Naive thymus-derived CD8-positive, alpha-beta T cell (primary cell): ENCODE results near the gene FBXL5. TPM values are rescaled to one million over a fixed set of nuclear protein-coding genes. Genes with fewer than 3 reads are reported as not detected.
"Not testable (repeated sequence)": the region's sequence is repeated elsewhere in the genome, so short reads cannot be mapped to it uniquely, and the experiment has no call there.

ENCODE experiments used
- ATAC-seq, 2 donors: fragments of 150-1000 bp; cut with Tn5 transposase in 1 of 2; sonication (Bioruptor Pico), chemical (Tn5 transposase) in 1 of 2; 1 replicate in 1 of 2; 2 replicates in 1 of 2; pipeline ENCODE4 v1.10.0; 2021; ENCODE audit warnings: mild to moderate bottlenecking in 2 of 2, moderate library complexity in 2 of 2
- POLR2A ChIA-PET: fragments of 350-600 bp; sonication (Branson Sonifier 250); formaldehyde crosslinking; loops from one replicate; lab custom pipeline; 2021; ENCODE audit warnings: antibody characterized with exemption; lab: Charles Lee
- DNase-seq, 10 donors: peaks; one replicate each; pipeline versions ENCODE4 v3.0.0 to v3.0.0-alpha.2; 2020 to 2022
- H3K27ac Mint-ChIP-seq, 10 donors: one replicate each; pipeline ENCODE4 v1.8.0; 2020 to 2022; ENCODE audit warnings: mild to moderate bottlenecking in 10 of 10, mixed read lengths in 10 of 10, moderate library complexity in 4 of 10, inconsistent platforms in 1 of 10
- H3K27me3 Mint-ChIP-seq, 5 donors: one replicate each; pipeline ENCODE4 v1.8.0; 2021 to 2022; ENCODE audit warnings: mixed read lengths in 5 of 5
- H3K36me3 Mint-ChIP-seq, 3 donors: one replicate each; pipeline ENCODE4 v1.8.0; 2020 to 2022; ENCODE audit warnings: mixed read lengths in 3 of 3, mild to moderate bottlenecking in 2 of 3, inconsistent platforms in 1 of 3
- H3K4me1 Mint-ChIP-seq, 4 donors: one replicate each; pipeline ENCODE4 v1.8.0; 2021 to 2022; ENCODE audit warnings: mixed read lengths in 4 of 4
- H3K4me3 Mint-ChIP-seq, 10 donors: one replicate each; pipeline ENCODE4 v1.8.0; 2020 to 2022; ENCODE audit warnings: mild to moderate bottlenecking in 10 of 10, mixed read lengths in 10 of 10, moderate library complexity in 6 of 10, inconsistent platforms in 1 of 10
- H3K9me3 Mint-ChIP-seq, 9 donors: one replicate each; pipeline ENCODE4 v1.8.0; 2020 to 2022; ENCODE audit warnings: mixed read lengths in 9 of 9, mild to moderate bottlenecking in 3 of 9, inconsistent platforms in 1 of 9, moderate library complexity in 1 of 9
- polyA plus RNA-seq, 3 donors: library from polyadenylated mRNA; unstranded; fragments of 300-500 nt; fragmentation: Illumina TruSeq; gene quantifications; one replicate each; pipeline ENCODE4 v1.2.3, GENCODE V29; 2021
- total RNA-seq, 8 experiments: library from RNA in 2 of 8; stranded (reverse) in 2 of 8; gene quantifications; one replicate each; pipeline ENCODE4 v1.2.3 and lab custom pipeline; 2021 to 2026

The FBXL5 gene
- total and polyA plus RNA-seq, 5 experiments from 2014 or later: 65.7 to 113 (median 96.1) TPM

DNA sequence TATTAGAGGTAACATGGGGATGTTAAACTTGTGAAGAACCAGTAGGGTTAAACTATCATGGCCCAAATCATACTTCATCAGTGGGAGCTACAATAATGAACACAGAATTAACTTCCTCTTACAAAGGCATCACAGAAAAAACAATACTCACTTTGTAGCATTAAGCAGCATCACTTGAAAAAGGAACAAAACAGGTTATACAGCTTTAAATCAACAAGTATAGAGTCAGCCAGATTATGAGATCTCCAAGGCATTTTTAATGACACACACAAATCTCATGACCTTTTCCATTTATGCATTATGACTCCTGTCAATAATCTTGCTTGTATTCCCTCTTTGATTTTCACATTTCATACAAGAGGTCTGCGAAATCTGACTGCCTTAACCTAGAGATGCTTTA lies 18.3 kb downstream of the FBXL5 start:
- Mint-ChIP-seq H3K9me3 (peaks cover 0 to 3% (median 0%) of the 10 kb centered on the region in 9 donors), H3K36me3 (peaks cover 0 to 86% (median 36%) of the 10 kb centered on the region in 3 donors), H3K4me1 (peaks cover 2 to 14% (median 12%) of the 10 kb centered on the region in 4 donors), H3K27ac (peak overlapping the region in 3 of 10 donors; percentile 7 to 75 (median 9)), H3K4me3 (no peak overlapping the region), H3K27me3 (no peaks in the 10 kb centered on the region)
- no peak for DNase-seq
- no peak for ATAC-seq
- POLR2A ChIA-PET: no interaction called here

DNA sequence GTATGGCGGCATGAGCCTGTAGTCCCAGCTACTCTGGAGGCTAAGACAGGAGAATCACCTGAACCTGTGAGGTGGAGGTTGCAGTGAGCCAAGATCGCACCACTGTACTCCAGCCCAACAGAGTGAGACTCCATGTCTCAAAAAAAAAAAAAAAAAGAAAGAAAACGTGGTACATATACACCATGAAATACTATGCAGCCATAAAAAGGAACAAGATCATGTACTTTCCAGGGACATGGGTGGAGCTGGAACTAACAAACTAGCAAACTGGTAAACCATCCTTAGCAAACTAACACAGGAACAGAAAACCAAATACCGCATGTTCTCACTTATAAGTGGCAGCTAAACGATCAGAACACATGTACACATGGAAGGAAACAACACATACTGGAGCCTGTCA lies 37.8 kb downstream of the FBXL5 start:
- peak overlapping the region in 1 of 10 donors; percentile 44 for H3K27ac Mint-ChIP-seq
- peaks cover 17 to 50% (median 37%) of the 10 kb centered on the region in 4 donors for H3K4me1 Mint-ChIP-seq
- POLR2A ChIA-PET, H3K4me3 Mint-ChIP-seq, DNase-seq, ATAC-seq, H3K27me3 Mint-ChIP-seq: not testable (repeated sequence)
- peaks cover 41 to 74% (median 67%) of the 10 kb centered on the region in 3 donors for H3K36me3 Mint-ChIP-seq
- peaks cover 6 to 41% (median 16%) of the 10 kb centered on the region in 9 donors for H3K9me3 Mint-ChIP-seq

DNA sequence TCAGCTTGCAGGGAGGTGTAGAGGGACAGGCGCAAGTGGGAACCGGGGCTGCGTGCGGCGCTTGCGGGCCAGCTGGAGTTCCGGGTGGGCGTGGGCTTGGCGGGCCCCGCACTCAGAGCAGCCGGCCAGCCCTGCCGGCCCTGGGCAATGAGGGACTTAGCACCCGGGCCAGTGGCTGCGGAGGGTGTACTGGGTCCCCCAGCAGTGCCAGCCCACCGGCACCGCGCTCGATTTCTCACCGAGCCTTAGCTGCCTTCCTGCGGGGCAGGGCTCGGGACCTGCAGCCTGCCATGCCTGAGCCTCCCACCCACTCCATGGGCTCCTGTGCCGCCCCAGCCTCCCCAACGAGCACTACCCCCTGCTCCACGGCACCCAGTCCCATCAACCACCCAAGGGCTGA lies 40.3 kb downstream of the FBXL5 start:
- H3K4me3 Mint-ChIP-seq, DNase-seq, H3K27me3 Mint-ChIP-seq, H3K27ac Mint-ChIP-seq, POLR2A ChIA-PET, ATAC-seq: not testable (repeated sequence)
- peaks cover 19 to 43% (median 36%) of the 10 kb centered on the region in 4 donors for H3K4me1 Mint-ChIP-seq
- peaks cover 20 to 76% (median 46%) of the 10 kb centered on the region in 3 donors for H3K36me3 Mint-ChIP-seq
- H3K9me3 Mint-ChIP-seq: peaks cover 2 to 20% (median 10%) of the 10 kb centered on the region in 9 donors

DNA sequence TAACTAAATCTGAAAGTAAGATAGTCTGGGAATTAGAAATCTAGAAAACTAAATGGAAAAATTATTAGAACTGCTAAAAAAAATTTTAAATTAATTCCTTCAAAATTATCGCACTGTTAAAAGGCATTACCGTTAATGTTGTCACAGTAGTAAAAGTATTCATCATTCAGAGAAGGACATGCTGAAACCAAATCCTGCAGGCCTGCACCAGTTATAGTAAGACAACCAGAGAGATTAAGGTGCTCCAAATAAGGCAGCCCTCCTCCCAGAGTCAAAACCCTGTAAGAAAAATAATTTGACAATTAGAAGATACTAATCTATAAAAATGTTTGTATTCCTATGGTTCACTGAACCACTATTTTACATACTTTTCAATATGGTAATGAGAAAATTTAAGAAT lies 43.0 kb downstream of the FBXL5 start:
- Mint-ChIP-seq H3K9me3 (peaks cover 0 to 6% (median 0%) of the 10 kb centered on the region in 9 donors), H3K27me3 (no peaks in the 10 kb centered on the region), H3K36me3 (peaks cover 6 to 66% (median 29%) of the 10 kb centered on the region in 3 donors), H3K4me1 (peaks cover 15 to 38% (median 31%) of the 10 kb centered on the region in 4 donors), H3K27ac (no peak overlapping the region), H3K4me3 (no peak overlapping the region)
- DNase-seq: no peak
- POLR2A ChIA-PET: no interaction called here
- ATAC-seq: no peak

DNA sequence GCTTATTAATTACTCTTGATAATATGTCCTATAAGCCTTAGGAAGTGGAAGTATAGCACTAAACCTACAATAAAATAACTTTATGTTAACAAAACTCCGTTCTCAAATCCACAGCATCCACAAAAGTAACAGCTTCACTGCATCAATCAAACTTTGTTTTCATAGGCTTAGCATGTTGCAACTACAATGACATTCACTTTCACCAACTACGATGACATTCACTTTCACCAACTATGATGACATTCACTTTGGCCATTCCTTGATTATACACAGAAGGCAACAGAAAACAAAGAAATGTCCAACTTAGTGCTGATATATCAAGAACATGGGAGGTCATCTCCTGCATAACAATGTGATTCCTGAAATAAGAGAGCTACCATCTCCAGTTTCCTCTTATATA lies 44.3 kb downstream of the FBXL5 start:
- Mint-ChIP-seq H3K27me3 (no peaks in the 10 kb centered on the region), H3K36me3 (peaks cover 0 to 62% (median 23%) of the 10 kb centered on the region in 3 donors), H3K27ac (no peak overlapping the region), H3K4me3 (no peak overlapping the region), H3K4me1 (peaks cover 10 to 27% (median 23%) of the 10 kb centered on the region in 4 donors), H3K9me3 (peaks cover 0 to 4% (median 0%) of the 10 kb centered on the region in 9 donors)
- DNase-seq (no peak), ATAC-seq (no peak)
- POLR2A ChIA-PET: no interaction called here

DNA sequence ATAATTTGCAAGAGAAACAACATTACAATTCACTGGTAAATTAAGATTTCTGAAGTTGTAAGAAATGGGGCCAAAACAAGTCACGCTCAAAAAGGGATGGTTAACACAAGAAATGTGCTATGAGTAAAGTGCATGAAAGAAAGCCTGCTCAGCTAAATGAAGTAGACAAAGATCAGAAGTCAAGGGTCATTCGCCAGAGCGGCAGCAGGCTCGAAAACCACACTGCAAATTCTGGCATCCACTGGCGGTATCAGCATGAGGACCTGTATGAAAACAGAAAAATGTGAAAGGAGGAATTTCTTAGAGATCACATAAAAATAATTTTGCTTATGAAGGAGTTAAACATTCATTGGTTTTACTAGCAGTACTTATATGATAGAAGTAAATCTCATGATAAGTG lies 49.6 kb downstream of the FBXL5 start:
- Mint-ChIP-seq H3K27ac (peak overlapping the region in 1 of 10 donors; percentile 57), H3K9me3 (peaks cover 0 to 4% (median 0%) of the 10 kb centered on the region in 9 donors), H3K4me3 (no peak overlapping the region), H3K36me3 (peaks cover 20 to 72% (median 39%) of the 10 kb centered on the region in 3 donors), H3K4me1 (peaks cover 0 to 11% (median 5%) of the 10 kb centered on the region in 4 donors), H3K27me3 (no peaks in the 10 kb centered on the region)
- ATAC-seq (no peak), DNase-seq (no peak)
- POLR2A ChIA-PET: no interaction called here

DNA sequence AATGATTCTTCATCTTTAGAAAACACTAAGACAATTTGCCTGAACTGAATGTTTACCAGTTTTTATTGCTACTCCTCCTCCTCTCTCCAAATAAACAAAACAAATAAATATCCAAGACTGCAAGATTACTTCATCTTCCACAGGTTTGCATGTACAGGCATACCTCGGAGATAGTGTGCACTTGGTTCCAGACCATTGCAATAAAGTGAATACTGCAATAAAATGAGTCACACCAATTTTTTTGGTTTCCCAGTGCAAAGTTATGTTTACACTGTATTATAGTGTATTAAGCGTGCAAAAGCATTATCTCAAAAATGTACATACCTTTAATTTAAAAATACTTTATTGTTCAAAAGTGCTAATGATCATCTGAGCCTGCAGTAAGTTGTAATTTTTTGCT lies 53.3 kb downstream of the FBXL5 start:
- no peaks in the 10 kb centered on the region for H3K27me3 Mint-ChIP-seq
- H3K27ac Mint-ChIP-seq: peak overlapping the region in 1 of 10 donors; percentile 43
- peaks cover 0 to 4% (median 0%) of the 10 kb centered on the region in 9 donors for H3K9me3 Mint-ChIP-seq
- POLR2A ChIA-PET: no interaction called here
- ATAC-seq (no peak), DNase-seq (no peak)
- peaks cover 20 to 58% (median 39%) of the 10 kb centered on the region in 3 donors for H3K36me3 Mint-ChIP-seq
- H3K4me3 Mint-ChIP-seq: no peak overlapping the region
- peaks cover 0 to 3% (median 0%) of the 10 kb centered on the region in 4 donors for H3K4me1 Mint-ChIP-seq

DNA sequence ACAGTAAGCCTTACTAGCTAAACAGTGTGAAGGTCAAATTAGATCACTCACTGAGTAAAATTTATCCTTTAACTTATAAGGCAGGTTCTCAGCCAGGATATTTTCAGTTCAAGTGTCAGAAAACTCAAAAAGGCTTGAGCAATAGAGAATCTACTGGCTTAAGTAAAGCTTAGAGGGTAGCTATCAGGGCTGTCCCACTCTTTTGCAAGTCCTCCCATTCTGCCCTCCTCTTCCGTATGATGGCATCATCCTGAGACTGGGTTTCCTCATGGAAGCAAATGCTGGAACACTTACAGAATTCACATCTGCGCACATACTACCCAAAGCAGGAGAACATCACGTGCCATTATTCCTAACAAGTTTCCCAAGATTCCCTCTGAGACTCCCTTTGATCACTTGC lies 55.0 kb downstream of the FBXL5 start:
- H3K4me3 Mint-ChIP-seq: no peak overlapping the region
- H3K9me3 Mint-ChIP-seq: peaks cover 0 to 4% (median 0%) of the 10 kb centered on the region in 9 donors
- POLR2A ChIA-PET: no interaction called here
- H3K4me1 Mint-ChIP-seq: peaks cover 0 to 3% (median 0%) of the 10 kb centered on the region in 4 donors
- no peaks in the 10 kb centered on the region for H3K27me3 Mint-ChIP-seq
- H3K36me3 Mint-ChIP-seq: peaks cover 13 to 49% (median 34%) of the 10 kb centered on the region in 3 donors
- DNase-seq (no peak), ATAC-seq (no peak)
- no peak overlapping the region for H3K27ac Mint-ChIP-seq

DNA sequence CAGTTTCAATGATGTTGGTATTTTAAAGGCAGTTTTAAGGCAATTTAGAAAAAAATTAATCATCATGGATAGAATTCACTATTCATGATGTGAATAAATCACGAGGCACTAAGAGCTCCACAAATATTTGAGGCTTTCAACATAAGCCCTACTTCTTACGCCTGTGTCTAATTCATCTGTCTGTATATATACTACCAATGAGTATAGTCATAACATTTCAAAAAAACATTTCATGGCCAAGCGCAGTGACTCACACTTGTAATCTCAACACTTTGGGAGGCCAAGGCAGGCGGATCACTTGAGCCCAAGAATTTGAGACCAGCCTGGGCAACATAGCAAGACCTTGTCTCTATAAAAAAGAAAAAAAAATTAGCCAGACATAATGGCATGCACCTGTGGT lies 56.5 kb downstream of the FBXL5 start:
- ATAC-seq: no peak
- Mint-ChIP-seq H3K9me3 (peaks cover 0 to 2% (median 0%) of the 10 kb centered on the region in 9 donors), H3K4me1 (peaks cover 0 to 3% (median 0%) of the 10 kb centered on the region in 4 donors), H3K4me3 (no peak overlapping the region), H3K36me3 (peaks cover 0 to 35% (median 21%) of the 10 kb centered on the region in 3 donors), H3K27ac (peak overlapping the region in 1 of 10 donors; percentile 18), H3K27me3 (no peaks in the 10 kb centered on the region)
- POLR2A ChIA-PET: no interaction called here
- DNase-seq: no peak

DNA sequence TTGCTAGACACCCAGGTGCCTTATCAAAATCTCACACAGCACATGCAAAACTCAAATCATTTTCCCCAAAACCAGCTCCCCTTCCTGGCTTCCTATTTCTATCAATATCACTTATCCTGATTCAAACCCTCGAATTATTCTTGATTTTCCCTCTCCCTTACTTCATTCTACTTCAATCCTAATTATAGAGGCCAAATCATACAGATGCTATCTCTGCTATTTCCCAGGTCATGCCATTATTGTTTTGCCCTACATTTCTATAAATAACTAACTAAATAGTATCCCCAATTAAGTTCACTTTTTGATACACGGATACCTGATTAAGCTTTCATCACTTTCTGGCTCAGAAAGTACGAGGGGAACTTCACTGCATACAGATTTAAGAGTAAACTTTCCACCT lies 62.4 kb downstream of the FBXL5 start:
- H3K27ac Mint-ChIP-seq: no peak overlapping the region
- no peaks in the 10 kb centered on the region for H3K27me3 Mint-ChIP-seq
- DNase-seq (peak in 1 of 10 donors; percentile 23), ATAC-seq (no peak)
- POLR2A ChIA-PET: no interaction called here
- no peaks in the 10 kb centered on the region for H3K4me1 Mint-ChIP-seq
- no peaks in the 10 kb centered on the region for H3K9me3 Mint-ChIP-seq
- H3K36me3 Mint-ChIP-seq: peaks cover 0 to 7% (median 6%) of the 10 kb centered on the region in 3 donors
- no peak overlapping the region for H3K4me3 Mint-ChIP-seq

DNA sequence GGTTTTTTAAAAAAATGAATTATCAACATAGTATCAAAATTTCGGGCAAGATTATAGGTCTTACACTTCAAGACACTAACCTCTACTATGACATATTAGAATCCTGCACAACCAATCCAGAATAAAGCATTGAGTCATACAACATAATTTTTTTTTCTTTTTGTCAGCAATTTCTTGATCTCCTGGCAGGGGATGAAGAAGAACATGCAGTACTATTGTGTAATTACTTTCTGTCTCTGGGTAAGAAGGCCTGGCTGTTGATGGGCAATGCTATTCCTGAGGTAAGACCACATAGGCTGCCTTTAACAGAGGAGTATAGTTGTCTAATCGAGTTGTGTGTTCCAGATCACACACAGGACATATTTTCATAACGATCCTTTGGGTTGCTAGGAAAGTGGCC lies 67.5 kb downstream of the FBXL5 start:
- H3K36me3 Mint-ChIP-seq: peaks cover 0 to 8% (median 6%) of the 10 kb centered on the region in 3 donors
- no peak overlapping the region for H3K4me3 Mint-ChIP-seq
- ATAC-seq (no peak), DNase-seq (no peak)
- peaks cover 0 to 23% (median 3%) of the 10 kb centered on the region in 4 donors for H3K4me1 Mint-ChIP-seq
- no peaks in the 10 kb centered on the region for H3K27me3 Mint-ChIP-seq
- POLR2A ChIA-PET: no interaction called here
- peak overlapping the region in 1 of 10 donors; percentile 29 for H3K27ac Mint-ChIP-seq
- H3K9me3 Mint-ChIP-seq: no peaks in the 10 kb centered on the region

DNA sequence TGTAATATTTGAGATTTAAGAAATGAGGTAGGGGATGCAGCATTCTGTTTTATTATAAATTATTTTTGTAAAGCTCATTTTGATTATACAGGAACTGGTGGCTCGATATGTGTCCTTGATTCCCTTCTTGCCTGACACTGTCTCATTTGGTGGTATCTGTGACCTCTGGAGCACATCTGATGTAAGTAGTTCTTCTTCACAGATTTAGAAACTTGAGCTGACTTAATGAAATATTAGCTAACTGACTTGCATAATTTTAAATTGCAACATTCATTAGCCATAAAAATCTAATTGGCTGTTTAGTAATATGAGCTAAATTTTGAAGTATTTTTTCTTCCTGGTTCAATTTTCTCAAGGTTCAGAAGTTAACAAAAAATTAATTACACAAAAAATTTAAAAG lies 69.1 kb downstream of the FBXL5 start:
- Mint-ChIP-seq H3K4me3 (no peak overlapping the region), H3K9me3 (no peaks in the 10 kb centered on the region), H3K36me3 (peaks cover 0 to 8% (median 6%) of the 10 kb centered on the region in 3 donors), H3K27ac (no peak overlapping the region), H3K4me1 (peaks cover 0 to 23% (median 3%) of the 10 kb centered on the region in 4 donors), H3K27me3 (no peaks in the 10 kb centered on the region)
- POLR2A ChIA-PET: no interaction called here
- ATAC-seq (no peak), DNase-seq (no peak)

DNA sequence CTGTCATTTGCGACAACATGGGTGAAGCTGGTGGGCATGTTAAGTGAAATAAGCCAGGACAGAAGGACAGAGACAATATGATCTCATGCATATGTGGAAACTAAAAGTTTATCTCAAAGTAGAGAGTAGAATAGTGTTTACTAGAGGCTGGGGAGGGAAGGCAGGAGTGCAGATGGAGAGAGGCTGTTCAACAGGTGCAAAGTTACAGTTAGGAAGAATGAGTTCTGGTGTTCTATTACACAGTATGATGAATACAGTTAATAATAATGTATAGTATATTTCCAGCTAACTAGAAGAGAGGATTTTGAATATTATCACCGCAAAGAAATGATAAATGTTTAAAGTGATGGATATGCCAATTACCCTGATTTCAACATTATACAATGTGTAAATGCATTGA lies 69.8 kb downstream of the FBXL5 start:
- ATAC-seq (no peak), DNase-seq (no peak)
- Mint-ChIP-seq H3K4me1 (peaks cover 0 to 23% (median 3%) of the 10 kb centered on the region in 4 donors), H3K4me3 (no peak overlapping the region), H3K27me3 (no peaks in the 10 kb centered on the region), H3K27ac (no peak overlapping the region), H3K9me3 (no peaks in the 10 kb centered on the region), H3K36me3 (peaks cover 0 to 8% (median 6%) of the 10 kb centered on the region in 3 donors)
- POLR2A ChIA-PET: no interaction called here

DNA sequence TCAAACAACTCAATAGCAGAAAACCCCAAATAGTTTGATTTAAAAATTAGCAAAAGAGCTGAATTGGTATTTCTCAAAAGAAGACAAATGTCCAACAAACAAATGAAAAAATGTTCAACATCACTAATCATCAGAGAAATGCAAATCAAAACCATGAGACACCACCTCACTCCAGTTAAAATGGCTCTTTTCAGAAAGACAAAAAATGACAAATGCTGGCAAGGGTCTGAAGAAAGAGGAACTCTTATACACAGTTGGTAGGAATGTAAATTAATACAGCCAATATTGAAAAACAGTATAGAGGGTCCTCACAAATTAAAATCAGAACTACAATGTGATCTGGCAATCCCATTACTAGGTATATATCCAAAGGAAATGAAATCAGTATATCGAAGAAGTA lies 70.4 kb downstream of the FBXL5 start:
- ATAC-seq (no peak), DNase-seq (no peak)
- peaks cover 0 to 8% (median 6%) of the 10 kb centered on the region in 3 donors for H3K36me3 Mint-ChIP-seq
- no peaks in the 10 kb centered on the region for H3K9me3 Mint-ChIP-seq
- no peak overlapping the region for H3K27ac Mint-ChIP-seq
- peaks cover 0 to 23% (median 3%) of the 10 kb centered on the region in 4 donors for H3K4me1 Mint-ChIP-seq
- POLR2A ChIA-PET: no interaction called here
- no peaks in the 10 kb centered on the region for H3K27me3 Mint-ChIP-seq
- H3K4me3 Mint-ChIP-seq: peak overlapping the region in 1 of 10 donors; percentile 2
